ENCODE measurements around the gene SLC16A12. TPM values are rescaled to one million over a fixed set of nuclear protein-coding genes. Genes with fewer than 3 reads are reported as not detected.

Gene SLC16A12
- total and polyA plus RNA-seq, 5 donors from 2014 or later: not detected

- Histone ChIP-seq H3K27ac (ENCODE audit: insufficient read depth, low read length, poor library complexity, severe bottlenecking) (no peak overlapping the region), H3K36me3 (ENCODE audit: control insufficient read depth, insufficient read depth, low read length) (no peaks in the 10 kb centered on the region), H3K27me3 (ENCODE audit: control insufficient read depth, insufficient read depth, low read length) (peaks cover 10% of the 10 kb centered on the region), H3K4me3 (ENCODE audit: low read depth, low read length) (no peak overlapping the region), H3K9me3 (ENCODE audit: control insufficient read depth in 2 of 2, low read length in 2 of 2) (no peaks in the 10 kb centered on the region), H3K4me1 (ENCODE audit: control insufficient read depth, insufficient read depth, low read length, poor library complexity, severe bottlenecking) (no peaks in the 10 kb centered on the region)
- Mint-ChIP-seq H3K27me3 (peaks cover 14% of the 10 kb centered on the region), H3K36me3 (no peaks in the 10 kb centered on the region), H3K4me3 (no peak overlapping the region), H3K4me1 (no peaks in the 10 kb centered on the region), H3K27ac (no peak overlapping the region), H3K9me3 (peaks cover 0 to 2% (median 0%) of the 10 kb centered on the region in 7 donors)
- DNase-seq (no peak), ATAC-seq (ENCODE audit: low read depth in 2 of 2) (no peak)
Measured at GRCh38 chr10:89520706-89521105, 14.7 kb downstream of the SLC16A12 start.

GRCh38 chr10:89518876-89519842, 16.2 kb downstream of the SLC16A12 start:
- no peak overlapping the region for H3K4me3 Mint-ChIP-seq
- Histone ChIP-seq H3K9me3 (ENCODE audit: control insufficient read depth in 2 of 2, low read length in 2 of 2) (no peaks in the 10 kb centered on the region), H3K27me3 (ENCODE audit: control insufficient read depth, insufficient read depth, low read length) (peaks cover 10% of the 10 kb centered on the region), H3K4me1 (ENCODE audit: control insufficient read depth, insufficient read depth, low read length, poor library complexity, severe bottlenecking) (no peaks in the 10 kb centered on the region), H3K4me3 (ENCODE audit: low read depth, low read length) (no peak overlapping the region), H3K27ac (ENCODE audit: insufficient read depth, low read length, poor library complexity, severe bottlenecking) (no peak overlapping the region), H3K36me3 (ENCODE audit: control insufficient read depth, insufficient read depth, low read length) (no peaks in the 10 kb centered on the region)
- no peak for ATAC-seq (ENCODE audit: low read depth in 2 of 2)
- no peak for DNase-seq
- no peak overlapping the region for H3K27ac Mint-ChIP-seq
- H3K36me3 Mint-ChIP-seq: no peaks in the 10 kb centered on the region
- H3K4me1 Mint-ChIP-seq: no peaks in the 10 kb centered on the region
- H3K9me3 Mint-ChIP-seq: no peaks in the 10 kb centered on the region
- H3K27me3 Mint-ChIP-seq: peaks cover 14% of the 10 kb centered on the region

DNA sequence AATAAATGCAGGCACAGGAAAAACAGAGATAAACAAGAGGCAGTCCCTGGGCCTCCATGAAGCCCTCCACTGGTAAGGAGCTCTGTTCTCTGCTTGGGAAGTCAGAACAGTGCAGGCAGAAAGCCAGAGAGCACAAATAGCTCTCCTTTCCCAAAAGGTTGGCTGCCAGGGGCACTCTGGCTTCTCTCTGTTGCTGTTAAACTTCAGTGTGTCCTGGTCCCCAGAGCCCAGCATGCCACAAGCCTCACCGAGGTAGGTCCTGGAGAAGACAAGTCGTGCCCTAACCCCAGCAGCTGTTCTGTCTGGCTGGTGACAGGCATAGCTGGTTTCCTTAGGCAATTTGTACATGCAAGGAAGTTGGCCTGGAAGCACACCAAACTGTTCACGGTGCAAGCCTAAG, 17.3 kb downstream of the SLC16A12 start:
- Histone ChIP-seq H3K27ac (ENCODE audit: insufficient read depth, low read length, poor library complexity, severe bottlenecking) (no peak overlapping the region), H3K36me3 (ENCODE audit: control insufficient read depth, insufficient read depth, low read length) (no peaks in the 10 kb centered on the region), H3K9me3 (ENCODE audit: control insufficient read depth in 2 of 2, low read length in 2 of 2) (no peaks in the 10 kb centered on the region), H3K4me1 (ENCODE audit: control insufficient read depth, insufficient read depth, low read length, poor library complexity, severe bottlenecking) (no peaks in the 10 kb centered on the region), H3K4me3 (ENCODE audit: low read depth, low read length) (no peak overlapping the region), H3K27me3 (ENCODE audit: control insufficient read depth, insufficient read depth, low read length) (peaks cover 4% of the 10 kb centered on the region)
- DNase-seq: no peak
- Mint-ChIP-seq H3K27ac (no peak overlapping the region), H3K4me3 (no peak overlapping the region), H3K36me3 (no peaks in the 10 kb centered on the region), H3K9me3 (no peaks in the 10 kb centered on the region), H3K27me3 (peaks cover 14% of the 10 kb centered on the region), H3K4me1 (no peaks in the 10 kb centered on the region)
- ATAC-seq (ENCODE audit: low read depth in 2 of 2): no peak

DNA sequence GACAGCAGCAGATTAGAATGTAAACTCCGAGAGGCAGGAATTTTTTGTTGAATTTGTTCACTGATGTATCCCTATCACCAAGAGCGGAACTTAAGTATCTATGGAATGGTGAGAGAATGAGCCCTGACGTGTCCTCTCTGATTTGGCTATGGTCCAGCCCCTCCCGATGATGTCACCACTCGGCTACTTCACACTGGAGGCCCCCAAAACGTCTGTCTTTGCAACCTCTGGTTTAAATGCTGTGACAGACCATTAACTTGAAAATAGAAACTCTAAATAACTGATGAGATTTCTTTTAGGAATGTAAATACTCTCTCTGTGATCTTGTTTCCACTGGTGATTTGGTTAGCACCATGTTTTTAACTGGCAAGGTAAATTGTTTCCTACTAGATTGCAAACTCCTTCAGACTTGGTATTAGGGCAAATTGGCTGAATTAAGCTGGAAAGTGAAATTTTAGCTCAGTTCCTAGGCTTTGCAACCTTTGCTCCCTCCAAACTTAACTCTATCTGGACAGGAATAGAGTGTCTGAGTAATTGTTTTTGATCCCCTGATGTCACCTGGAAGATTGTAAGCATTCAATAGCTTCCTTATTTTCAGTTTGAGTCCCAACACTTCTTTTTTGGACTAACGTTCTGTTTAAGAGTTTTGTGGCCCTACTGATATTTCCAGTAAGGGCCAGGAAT, 19.1 kb downstream of the SLC16A12 start:
- H3K27ac ChIP-seq (ENCODE audit: insufficient read depth, low read length, poor library complexity, severe bottlenecking): no peak overlapping the region
- H3K9me3 Mint-ChIP-seq: peaks cover 0 to 1% (median 0%) of the 10 kb centered on the region in 7 donors
- no peaks in the 10 kb centered on the region for H3K4me1 ChIP-seq (ENCODE audit: control insufficient read depth, insufficient read depth, low read length, poor library complexity, severe bottlenecking)
- no peaks in the 10 kb centered on the region for H3K4me1 Mint-ChIP-seq
- peaks cover 14% of the 10 kb centered on the region for H3K27me3 Mint-ChIP-seq
- ATAC-seq (ENCODE audit: low read depth in 2 of 2) (no peak), DNase-seq (no peak)
- H3K27me3 ChIP-seq (ENCODE audit: control insufficient read depth, insufficient read depth, low read length): peaks cover 2% of the 10 kb centered on the region
- H3K9me3 ChIP-seq (ENCODE audit: control insufficient read depth in 2 of 2, low read length in 2 of 2): no peaks in the 10 kb centered on the region
- H3K36me3 Mint-ChIP-seq: no peaks in the 10 kb centered on the region
- H3K36me3 ChIP-seq (ENCODE audit: control insufficient read depth, insufficient read depth, low read length): no peaks in the 10 kb centered on the region
- no peak overlapping the region for H3K27ac Mint-ChIP-seq
- no peak overlapping the region for H3K4me3 ChIP-seq (ENCODE audit: low read depth, low read length)
- H3K4me3 Mint-ChIP-seq: no peak overlapping the region

DNA sequence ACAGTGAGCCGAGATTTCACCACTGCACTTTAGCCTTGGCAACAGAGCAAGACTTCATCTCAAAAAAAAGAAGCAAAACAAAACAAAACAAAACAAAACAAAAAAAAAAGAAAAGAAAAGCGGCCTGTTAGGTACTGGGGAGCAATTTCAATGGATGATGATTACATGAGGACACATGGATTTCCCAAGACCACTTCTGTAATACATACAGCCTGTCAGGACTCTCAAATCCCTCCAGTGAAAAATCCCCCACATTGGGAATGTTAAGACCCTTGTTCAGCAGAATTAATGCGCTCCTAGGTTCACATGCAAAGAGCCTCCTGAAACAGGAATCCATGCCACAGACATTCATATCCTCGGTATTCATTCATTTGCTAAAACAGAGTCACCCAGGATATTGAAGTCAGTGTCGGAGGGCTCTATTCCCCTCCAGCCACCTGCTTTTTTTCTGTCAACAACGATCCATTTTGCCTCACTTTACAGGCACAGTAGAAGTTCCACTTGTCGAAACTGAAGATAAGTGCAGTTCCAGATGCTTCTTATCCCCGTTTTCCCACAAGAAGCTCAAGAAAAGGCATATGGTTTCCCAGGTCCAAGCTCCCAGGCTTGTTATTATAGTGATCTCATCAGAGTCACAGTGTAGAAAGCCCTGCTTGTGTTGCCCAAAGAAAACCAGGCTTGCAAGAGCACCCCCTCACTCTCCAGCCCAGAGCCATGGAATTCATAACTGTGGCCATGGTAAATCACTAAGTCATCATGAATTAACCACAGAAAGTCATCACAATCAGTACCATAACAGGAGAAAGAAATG, 20.2 kb downstream of the SLC16A12 start:
- H3K36me3 ChIP-seq (ENCODE audit: control insufficient read depth, insufficient read depth, low read length): no peaks in the 10 kb centered on the region
- Mint-ChIP-seq H3K9me3 (peaks cover 0 to 1% (median 0%) of the 10 kb centered on the region in 7 donors), H3K27me3 (peaks cover 4% of the 10 kb centered on the region), H3K27ac (no peak overlapping the region), H3K36me3 (no peaks in the 10 kb centered on the region), H3K4me3 (no peak overlapping the region), H3K4me1 (no peaks in the 10 kb centered on the region)
- DNase-seq (no peak), ATAC-seq (ENCODE audit: low read depth in 2 of 2) (no peak)
- no peak overlapping the region for H3K27ac ChIP-seq (ENCODE audit: insufficient read depth, low read length, poor library complexity, severe bottlenecking)
- H3K9me3 ChIP-seq (ENCODE audit: control insufficient read depth in 2 of 2, low read length in 2 of 2): no peaks in the 10 kb centered on the region
- H3K4me1 ChIP-seq (ENCODE audit: control insufficient read depth, insufficient read depth, low read length, poor library complexity, severe bottlenecking): no peaks in the 10 kb centered on the region
- H3K27me3 ChIP-seq (ENCODE audit: control insufficient read depth, insufficient read depth, low read length): peaks cover 2% of the 10 kb centered on the region
- H3K4me3 ChIP-seq (ENCODE audit: low read depth, low read length): no peak overlapping the region

DNA sequence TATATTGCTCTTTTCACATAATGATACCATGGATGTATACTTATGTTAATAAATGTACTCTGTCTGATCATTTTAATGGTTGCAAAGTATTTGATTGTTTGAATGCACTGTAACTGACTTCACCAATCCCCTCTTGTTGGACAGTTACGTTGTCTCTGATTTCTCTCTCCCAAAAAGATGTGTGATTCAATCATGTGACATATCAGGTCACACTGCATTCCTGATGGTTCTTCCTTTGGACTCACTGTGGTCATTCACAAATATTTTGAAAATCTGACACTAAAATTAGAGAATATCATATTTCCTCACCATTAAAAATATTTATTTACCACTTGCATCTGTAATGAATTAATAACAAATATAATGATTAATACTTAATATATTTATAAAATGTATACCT, 22.2 kb downstream of the SLC16A12 start:
- H3K27ac Mint-ChIP-seq: no peak overlapping the region
- Histone ChIP-seq H3K4me3 (ENCODE audit: low read depth, low read length) (no peak overlapping the region), H3K4me1 (ENCODE audit: control insufficient read depth, insufficient read depth, low read length, poor library complexity, severe bottlenecking) (no peaks in the 10 kb centered on the region), H3K36me3 (ENCODE audit: control insufficient read depth, insufficient read depth, low read length) (no peaks in the 10 kb centered on the region), H3K9me3 (ENCODE audit: control insufficient read depth in 2 of 2, low read length in 2 of 2) (no peaks in the 10 kb centered on the region), H3K27ac (ENCODE audit: insufficient read depth, low read length, poor library complexity, severe bottlenecking) (no peak overlapping the region), H3K27me3 (ENCODE audit: control insufficient read depth, insufficient read depth, low read length) (peaks cover 2% of the 10 kb centered on the region)
- no peak overlapping the region for H3K4me3 Mint-ChIP-seq
- peaks cover 0 to 6% (median 0%) of the 10 kb centered on the region in 7 donors for H3K9me3 Mint-ChIP-seq
- DNase-seq (no peak), ATAC-seq (ENCODE audit: low read depth in 2 of 2) (no peak)
- no peaks in the 10 kb centered on the region for H3K4me1 Mint-ChIP-seq
- H3K36me3 Mint-ChIP-seq: no peaks in the 10 kb centered on the region
- no peaks in the 10 kb centered on the region for H3K27me3 Mint-ChIP-seq

DNA sequence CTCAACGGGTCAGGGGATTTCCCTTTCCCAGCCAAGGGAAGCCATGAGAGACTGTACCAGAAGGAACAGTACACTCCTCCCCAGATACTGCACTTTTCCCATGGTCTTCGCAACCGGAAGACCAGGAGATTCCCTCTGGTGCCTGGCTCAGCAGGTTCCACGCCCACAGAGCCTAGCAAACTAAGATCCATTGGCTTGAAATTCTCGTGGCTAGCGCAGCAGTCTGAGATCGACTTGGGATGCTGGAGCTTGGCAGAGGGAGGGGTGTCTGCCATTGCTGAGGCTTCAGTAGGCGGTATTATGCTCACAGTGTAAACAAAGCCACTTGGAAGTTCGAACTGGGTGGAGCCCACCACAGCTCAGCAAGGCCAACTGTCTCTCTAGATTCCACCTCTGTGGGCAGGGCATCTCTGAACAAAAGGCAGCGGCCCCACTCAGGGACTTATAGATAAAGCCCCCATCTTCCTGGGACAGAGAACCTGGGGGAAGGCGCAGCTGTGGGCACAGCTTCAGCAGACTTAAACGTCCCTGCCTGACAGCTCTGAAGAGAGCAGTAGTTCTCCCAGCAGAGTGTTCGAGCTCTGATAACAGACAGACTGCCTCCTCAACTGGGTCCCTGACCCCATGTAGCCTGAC, 29.6 kb downstream of the SLC16A12 start:
- DNase-seq (no peak), ATAC-seq (ENCODE audit: low read depth in 2 of 2) (no peak)
- no peaks in the 10 kb centered on the region for H3K36me3 ChIP-seq (ENCODE audit: control insufficient read depth, insufficient read depth, low read length)
- no peaks in the 10 kb centered on the region for H3K9me3 ChIP-seq (ENCODE audit: control insufficient read depth in 2 of 2, low read length in 2 of 2)
- peaks cover 0 to 8% (median 0%) of the 10 kb centered on the region in 4 donors for H3K4me1 Mint-ChIP-seq
- no peaks in the 10 kb centered on the region for H3K4me1 ChIP-seq (ENCODE audit: control insufficient read depth, insufficient read depth, low read length, poor library complexity, severe bottlenecking)
- no peaks in the 10 kb centered on the region for H3K36me3 Mint-ChIP-seq
- no peak overlapping the region for H3K4me3 Mint-ChIP-seq
- peaks cover 16% of the 10 kb centered on the region for H3K27me3 Mint-ChIP-seq
- no peaks in the 10 kb centered on the region for H3K27me3 ChIP-seq (ENCODE audit: control insufficient read depth, insufficient read depth, low read length)
- H3K4me3 ChIP-seq (ENCODE audit: low read depth, low read length): no peak overlapping the region
- H3K9me3 Mint-ChIP-seq: peaks cover 0 to 8% (median 0%) of the 10 kb centered on the region in 7 donors
- H3K27ac ChIP-seq (ENCODE audit: insufficient read depth, low read length, poor library complexity, severe bottlenecking): no peak overlapping the region
- H3K27ac Mint-ChIP-seq: no peak overlapping the region

Data from CD4-positive, CD25-positive, alpha-beta regulatory T cell (primary cell).